ENCODE measurements around the gene MACROD2.

Gene MACROD2

GRCh38 chr20:14761903-14762302 is 766.6 kb downstream of the MACROD2 start:
- H3K36me3 ChIP-seq (ENCODE audit: low read length): no peaks in the 10 kb centered on the region
- H2AFZ ChIP-seq (ENCODE audit: low read depth, low read length, severe bottlenecking): no peak overlapping the region
- TF ChIP-seq EZH2phosphoT487 (conservative IDR thresholded peaks at IDR 0.05; ENCODE audit: low read length) (no peak), CTCF (IDR thresholded peaks at IDR 0.05; ENCODE audit: insufficient read depth, low read length, poor library complexity, severe bottlenecking) (no peak)
- no peak overlapping the region for H3K4me3 ChIP-seq (ENCODE audit: insufficient read depth, low read length, poor library complexity, severe bottlenecking)
- no peak overlapping the region for H3K4me2 ChIP-seq (ENCODE audit: low read depth, low read length, poor library complexity, severe bottlenecking)
- no peaks in the 10 kb centered on the region for H3K9me2 ChIP-seq (replicated peaks; ENCODE audit: insufficient read depth, low read length)
- H3K79me2 ChIP-seq (ENCODE audit: insufficient read depth, low read length): no peaks in the 10 kb centered on the region
- no peaks in the 10 kb centered on the region for H3K27me3 ChIP-seq (ENCODE audit: low read length)
- H3K27ac ChIP-seq (ENCODE audit: low read depth, low read length): no peak overlapping the region
- H3K9ac ChIP-seq (ENCODE audit: low read length): no peak overlapping the region
- H4K20me1 ChIP-seq (ENCODE audit: low read depth, low read length): no peaks in the 10 kb centered on the region
- H3F3A ChIP-seq (ENCODE audit: insufficient read depth): no peaks in the 10 kb centered on the region
- H3K9me3 ChIP-seq (ENCODE audit: insufficient read depth, low read length): no peaks in the 10 kb centered on the region

- Histone ChIP-seq H3K27ac (ENCODE audit: low read depth, low read length) (no peak overlapping the region), H3K4me2 (ENCODE audit: low read depth, low read length, poor library complexity, severe bottlenecking) (no peak overlapping the region), H3K79me2 (ENCODE audit: insufficient read depth, low read length) (no peaks in the 10 kb centered on the region), H4K20me1 (ENCODE audit: low read depth, low read length) (no peaks in the 10 kb centered on the region), H3K4me3 (ENCODE audit: insufficient read depth, low read length, poor library complexity, severe bottlenecking) (no peak overlapping the region), H3K9me3 (ENCODE audit: insufficient read depth, low read length) (no peaks in the 10 kb centered on the region), H3K27me3 (ENCODE audit: low read length) (no peaks in the 10 kb centered on the region), H3K9ac (ENCODE audit: low read length) (no peak overlapping the region), H3K9me2 (replicated peaks; ENCODE audit: insufficient read depth, low read length) (no peaks in the 10 kb centered on the region), H3K36me3 (ENCODE audit: low read length) (no peaks in the 10 kb centered on the region), H2AFZ (ENCODE audit: low read depth, low read length, severe bottlenecking) (no peak overlapping the region), H3F3A (ENCODE audit: insufficient read depth) (no peaks in the 10 kb centered on the region)
- no peak for TF ChIP-seq EZH2phosphoT487 (conservative IDR thresholded peaks at IDR 0.05; ENCODE audit: low read length)
- TF ChIP-seq CTCF (IDR thresholded peaks at IDR 0.05; ENCODE audit: insufficient read depth, low read length, poor library complexity, severe bottlenecking): no peak
These were observed 769.4 kb downstream of the MACROD2 start for GRCh38 chr20:14764511-14765369.

GRCh38 chr20:14765370-14765701 is 770.0 kb downstream of the MACROD2 start:
- Histone ChIP-seq H3K4me3 (ENCODE audit: insufficient read depth, low read length, poor library complexity, severe bottlenecking) (no peak overlapping the region), H3K27me3 (ENCODE audit: low read length) (no peaks in the 10 kb centered on the region), H4K20me1 (ENCODE audit: low read depth, low read length) (no peaks in the 10 kb centered on the region), H3K9me2 (replicated peaks; ENCODE audit: insufficient read depth, low read length) (no peaks in the 10 kb centered on the region), H3K79me2 (ENCODE audit: insufficient read depth, low read length) (no peaks in the 10 kb centered on the region), H3K9ac (ENCODE audit: low read length) (no peak overlapping the region), H2AFZ (ENCODE audit: low read depth, low read length, severe bottlenecking) (no peak overlapping the region), H3F3A (ENCODE audit: insufficient read depth) (no peaks in the 10 kb centered on the region), H3K27ac (ENCODE audit: low read depth, low read length) (no peak overlapping the region), H3K4me2 (ENCODE audit: low read depth, low read length, poor library complexity, severe bottlenecking) (no peak overlapping the region), H3K9me3 (ENCODE audit: insufficient read depth, low read length) (no peaks in the 10 kb centered on the region), H3K36me3 (ENCODE audit: low read length) (no peaks in the 10 kb centered on the region)
- no peak for TF ChIP-seq CTCF (IDR thresholded peaks at IDR 0.05; ENCODE audit: insufficient read depth, low read length, poor library complexity, severe bottlenecking)
- no peak for TF ChIP-seq EZH2phosphoT487 (conservative IDR thresholded peaks at IDR 0.05; ENCODE audit: low read length)
